Activated naive CD8-positive, alpha-beta T cell treated with anti-CD3 and anti-CD28 coated beads, Interleukin-2, amount 10 ng/mL, durations not matched to agents 7 days and 5 days (primary cell): ENCODE data around the gene UPF2. TPM values are rescaled to one million over a fixed set of nuclear protein-coding genes. Genes with fewer than 3 reads are reported as not detected.

Source experiments
- ATAC-seq: fragments of 150-1000 bp; cut with Tn5 transposase; one replicate; pipeline ENCODE4 v1.10.0; 2021; ENCODE audit warnings: low read depth, moderate library complexity
- POLR2A ChIA-PET: fragments of 350-600 bp; sonication (Branson Sonifier 250); formaldehyde crosslinking; loops from one replicate; lab custom pipeline; 2021; ENCODE audit warnings: antibody characterized with exemption; lab: Charles Lee
- DNase-seq: peaks from one replicate; pipeline ENCODE4 v3.0.0; 2021
- H3K27ac Mint-ChIP-seq: one replicate; pipeline ENCODE4 v1.8.0; 2022; ENCODE audit warnings: mild to moderate bottlenecking, mixed read lengths
- H3K27me3 Mint-ChIP-seq: one replicate; pipeline ENCODE4 v1.8.0; 2022; ENCODE audit warnings: mild to moderate bottlenecking, moderate library complexity, mixed read lengths
- H3K36me3 Mint-ChIP-seq: one replicate; pipeline ENCODE4 v1.8.0; 2021; ENCODE audit warnings: mild to moderate bottlenecking, mixed read lengths
- H3K4me1 Mint-ChIP-seq: one replicate; pipeline ENCODE4 v1.8.0; 2021; ENCODE audit warnings: mixed read lengths
- H3K4me3 Mint-ChIP-seq: one replicate; pipeline ENCODE4 v1.8.0; 2022; ENCODE audit warnings: mild to moderate bottlenecking, moderate library complexity, mixed read lengths
- H3K9me3 Mint-ChIP-seq: one replicate; pipeline ENCODE4 v1.8.0; 2021; ENCODE audit warnings: mixed read lengths
- total RNA-seq, 2 experiments: library from RNA; stranded (reverse); gene quantifications; one replicate each; pipeline ENCODE4 v1.2.3, GENCODE V29; 2021

Gene UPF2
- total RNA-seq, 2 experiments from 2014 or later, result 30.4 to 31.0 TPM

- Mint-ChIP-seq H3K4me3 (no peak overlapping the region), H3K27ac (no peak overlapping the region), H3K9me3 (no peaks in the 10 kb centered on the region), H3K4me1 (peaks cover 18% of the 10 kb centered on the region), H3K36me3 (no peaks in the 10 kb centered on the region), H3K27me3 (peaks cover 10% of the 10 kb centered on the region)
- no peak for DNase-seq
- no peak for ATAC-seq
- POLR2A ChIA-PET, result no interaction called here
Measured at GRCh38 chr10:11878776-11879175, 163.8 kb downstream of the UPF2 start.

- peaks cover 18% of the 10 kb centered on the region for H3K27me3 Mint-ChIP-seq
- H3K36me3 Mint-ChIP-seq, result no peaks in the 10 kb centered on the region
Measured at GRCh38 chr10:11877591-11877905, 165.1 kb downstream of the UPF2 start.

DNA sequence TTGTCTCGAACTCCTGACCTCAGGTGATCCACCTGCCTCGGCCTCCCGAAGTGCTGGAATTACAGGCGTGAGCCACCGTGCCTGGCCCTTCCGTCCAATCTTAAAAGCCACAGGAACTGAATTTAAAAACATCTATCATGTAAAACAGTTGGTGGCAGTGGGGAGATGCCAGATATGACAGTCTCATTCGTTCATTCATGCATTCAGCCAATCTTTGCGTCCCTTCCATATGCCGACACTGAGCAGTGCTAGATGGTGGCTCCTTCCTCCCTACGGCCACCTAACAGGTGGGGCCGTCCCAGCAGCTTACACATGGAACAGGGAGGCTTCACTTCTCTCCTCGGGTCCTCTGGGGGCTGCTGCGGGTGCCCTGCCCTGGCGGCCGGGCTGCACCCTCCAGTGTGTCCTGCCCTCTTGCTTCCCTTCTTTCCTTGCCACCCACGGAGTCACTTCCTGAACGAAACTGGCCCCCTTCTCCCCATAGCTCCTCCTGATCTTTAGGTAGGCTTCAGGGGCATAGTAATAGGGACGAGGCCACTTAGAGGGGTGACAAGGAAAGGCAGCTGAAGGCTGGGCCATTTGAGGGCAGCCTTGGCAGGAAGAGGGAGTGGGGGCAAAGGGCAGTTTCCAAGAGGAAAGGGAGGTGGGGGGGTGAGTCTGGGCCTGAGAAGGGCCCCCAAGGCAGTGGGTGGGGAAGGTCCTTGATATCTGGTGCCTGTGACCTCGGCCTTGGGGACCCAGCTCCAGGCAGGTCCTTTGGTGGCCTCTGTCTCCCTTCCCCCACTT is 165.6 kb downstream of the UPF2 start:
- no peak overlapping the region for H3K4me3 Mint-ChIP-seq
- no peaks in the 10 kb centered on the region for H3K36me3 Mint-ChIP-seq
- H3K27ac Mint-ChIP-seq, result no peak overlapping the region
- peaks cover 12% of the 10 kb centered on the region for H3K4me1 Mint-ChIP-seq
- peaks cover 21% of the 10 kb centered on the region for H3K27me3 Mint-ChIP-seq
- POLR2A ChIA-PET, result no interaction called here
- DNase-seq, result no peak
- ATAC-seq, result no peak
- no peaks in the 10 kb centered on the region for H3K9me3 Mint-ChIP-seq

More at GRCh38 chr10:11877591-11877905, 165.1 kb downstream of the UPF2 start:
- no peak overlapping the region for H3K27ac Mint-ChIP-seq
- H3K9me3 Mint-ChIP-seq, result no peaks in the 10 kb centered on the region
- DNase-seq (no peak), ATAC-seq (no peak)
- POLR2A ChIA-PET, result no interaction called here
- peaks cover 14% of the 10 kb centered on the region for H3K4me1 Mint-ChIP-seq
- no peak overlapping the region for H3K4me3 Mint-ChIP-seq

GRCh38 chr10:11876324-11876723 is 166.3 kb downstream of the UPF2 start:
- Mint-ChIP-seq H3K4me1 (peaks cover 14% of the 10 kb centered on the region), H3K36me3 (no peaks in the 10 kb centered on the region), H3K4me3 (no peak overlapping the region), H3K27ac (no peak overlapping the region), H3K27me3 (peaks cover 25% of the 10 kb centered on the region), H3K9me3 (no peaks in the 10 kb centered on the region)
- ATAC-seq (no peak), DNase-seq (no peak)
- POLR2A ChIA-PET, result no interaction called here

DNA sequence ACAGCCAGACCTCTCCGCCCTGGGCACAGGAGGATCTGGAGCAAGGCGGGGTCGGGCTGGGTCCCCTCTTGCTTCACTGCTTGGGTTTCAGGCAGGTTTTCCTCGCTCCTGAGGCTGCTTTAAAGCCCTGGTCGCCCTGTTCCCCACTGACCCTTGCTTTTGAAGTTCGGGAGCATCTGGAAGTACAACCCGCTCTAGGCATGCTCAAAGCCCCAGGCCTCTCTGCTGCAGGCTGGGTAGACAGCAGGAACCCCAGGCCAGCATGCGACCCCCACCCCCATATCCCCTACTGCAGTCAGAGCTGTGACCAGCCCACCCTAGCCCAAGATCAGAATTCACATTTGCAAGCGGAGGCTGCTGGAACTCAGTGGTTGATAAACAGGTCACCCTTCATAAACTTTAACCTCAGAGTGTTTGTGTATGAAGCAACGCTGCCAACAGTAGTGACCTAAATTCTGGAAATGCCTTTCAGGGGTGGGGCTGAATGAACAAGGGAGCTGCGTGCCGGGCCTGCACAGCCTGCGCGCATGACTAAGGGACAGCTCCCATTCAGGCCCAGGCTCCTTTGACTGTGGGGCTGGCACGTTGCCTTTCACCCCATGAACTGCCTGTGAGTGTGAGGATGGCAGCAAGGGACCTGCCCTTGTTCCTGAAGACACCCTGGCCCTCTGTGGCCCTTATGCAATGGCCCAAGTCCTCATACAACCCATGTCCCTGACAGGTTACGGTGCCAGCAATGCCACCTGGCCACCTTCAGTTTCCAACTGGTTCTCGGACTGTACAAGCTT is 166.9 kb downstream of the UPF2 start:
- peaks cover 27% of the 10 kb centered on the region for H3K27me3 Mint-ChIP-seq
- ATAC-seq (no peak), DNase-seq (no peak)
- no peak overlapping the region for H3K27ac Mint-ChIP-seq
- H3K4me3 Mint-ChIP-seq, result no peak overlapping the region
- peaks cover 16% of the 10 kb centered on the region for H3K4me1 Mint-ChIP-seq
- POLR2A ChIA-PET, result no interaction called here
- H3K36me3 Mint-ChIP-seq, result no peaks in the 10 kb centered on the region
- no peaks in the 10 kb centered on the region for H3K9me3 Mint-ChIP-seq

- Mint-ChIP-seq H3K4me3 (peak overlapping the region; percentile 40), H3K36me3 (no peaks in the 10 kb centered on the region), H3K9me3 (no peaks in the 10 kb centered on the region), H3K4me1 (peaks cover 16% of the 10 kb centered on the region), H3K27ac (no peak overlapping the region), H3K27me3 (peaks cover 27% of the 10 kb centered on the region)
- peak; percentile 67 for DNase-seq
- ATAC-seq, result peak; percentile 80
- POLR2A ChIA-PET, result no interaction called here
Measured at GRCh38 chr10:11874568-11875493, 167.8 kb downstream of the UPF2 start.

- Mint-ChIP-seq H3K9me3 (no peaks in the 10 kb centered on the region), H3K4me3 (no peak overlapping the region)
- no peak for DNase-seq
Measured at GRCh38 chr10:11871466-11871865, 171.1 kb downstream of the UPF2 start.

GRCh38 chr10:11870900-11871400 is 171.7 kb downstream of the UPF2 start:
- no peaks in the 10 kb centered on the region for H3K36me3 Mint-ChIP-seq
- no peaks in the 10 kb centered on the region for H3K9me3 Mint-ChIP-seq
- no peak for DNase-seq
- peaks cover 40% of the 10 kb centered on the region for H3K27me3 Mint-ChIP-seq
- H3K4me1 Mint-ChIP-seq, result peaks cover 16% of the 10 kb centered on the region
- POLR2A ChIA-PET, result no interaction called here
- ATAC-seq, result no peak
- H3K4me3 Mint-ChIP-seq, result no peak overlapping the region
- no peak overlapping the region for H3K27ac Mint-ChIP-seq

More at GRCh38 chr10:11871466-11871865, 171.1 kb downstream of the UPF2 start:
- Mint-ChIP-seq H3K27ac (no peak overlapping the region), H3K4me1 (peaks cover 16% of the 10 kb centered on the region), H3K36me3 (no peaks in the 10 kb centered on the region), H3K27me3 (peaks cover 36% of the 10 kb centered on the region)
- POLR2A ChIA-PET, result no interaction called here
- peak; percentile 55 for ATAC-seq

GRCh38 chr10:11870461-11870780 is 172.2 kb downstream of the UPF2 start:
- Mint-ChIP-seq H3K4me1 (peaks cover 16% of the 10 kb centered on the region), H3K4me3 (no peak overlapping the region), H3K27ac (no peak overlapping the region), H3K9me3 (no peaks in the 10 kb centered on the region), H3K27me3 (peaks cover 46% of the 10 kb centered on the region), H3K36me3 (no peaks in the 10 kb centered on the region)
- POLR2A ChIA-PET, result no interaction called here
- ATAC-seq (no peak), DNase-seq (no peak)

Other genes starting within 250 kb of the UPF2 start
- 1 to 10 TPM; 1.0 to 1.2 TPM for gene PROSER2, start 219.5 kb downstream of the UPF2 start, total RNA-seq
- 10 to 100 TPM; 18.3 to 19.2 TPM for gene DHTKD1, start 26.1 kb upstream of the UPF2 start, total RNA-seq
- gene SEC61A2, start 86.9 kb upstream of the UPF2 start, total RNA-seq, result 10 to 100 TPM; 13.2 to 14.5 TPM
- 10 to 100 TPM; 71.4 to 74.8 TPM for gene NUDT5, start 153.1 kb upstream of the UPF2 start, total RNA-seq
- 10 to 100 TPM; 56.7 to 69.2 TPM for gene CDC123, start 153.4 kb upstream of the UPF2 start, total RNA-seq